ENCODE measurements around the gene DEXI. TPM values are rescaled to one million over a fixed set of nuclear protein-coding genes. Genes with fewer than 3 reads are reported as not detected.

DEXI gene
- total and polyA plus RNA-seq, 2 of the 13 experiments (the other 11 are each of a cell fraction or from before 2014, with no cell fraction given), result 51.5 to 70.4 TPM

DNA sequence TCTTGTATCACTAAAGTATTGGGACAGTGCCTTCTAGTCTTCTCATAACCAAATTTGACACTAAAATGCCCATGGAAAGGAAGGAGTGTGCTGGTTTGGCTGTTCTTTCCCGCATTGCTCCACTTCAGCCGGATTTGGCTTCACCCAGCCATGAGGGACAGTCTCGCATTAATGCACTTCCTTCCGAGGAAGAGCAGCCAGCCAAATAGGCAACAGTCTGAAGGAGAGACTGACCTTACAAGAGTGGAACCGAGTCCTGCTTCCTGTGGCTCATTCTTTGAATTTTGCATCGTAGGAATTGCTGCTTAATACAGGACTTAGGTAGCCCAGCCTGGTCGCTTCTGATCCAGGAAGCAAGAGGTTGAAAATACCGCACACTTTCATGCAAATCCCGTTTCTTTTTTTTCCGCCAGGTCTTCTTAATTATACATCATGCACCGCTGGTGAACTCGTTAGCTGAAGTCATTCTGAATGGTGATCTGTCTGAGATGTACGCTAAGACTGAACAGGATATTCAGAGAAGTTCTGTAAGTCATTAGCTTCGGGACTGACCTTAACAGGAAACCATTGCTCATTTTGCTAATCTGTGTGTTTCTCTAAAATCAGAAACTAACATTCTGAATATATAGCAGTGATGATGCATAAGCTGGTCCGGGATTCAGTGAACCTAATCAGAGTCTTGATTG, 40.3 kb upstream of the DEXI start:
- H3K27me3 ChIP-seq (ENCODE audit: control insufficient read depth in 1 of 2, insufficient read depth in 2 of 2, low read length in 2 of 2), result no peaks in the 10 kb centered on the region
- H3K27ac ChIP-seq (ENCODE audit: extremely low read length, insufficient read depth, low read length), result no peak overlapping the region
- DNase-seq (ENCODE audit: low spot score) (no peak), FAIRE-seq (no peak), ATAC-seq (no peak)
- no peak overlapping the region for H3K4me2 ChIP-seq (ENCODE audit: low read depth, low read length)
- BruUV-seq (replicated peaks), result no TSS peak
- no peaks in the 10 kb centered on the region for H3K79me2 ChIP-seq (ENCODE audit: insufficient read depth, low read length)
- peaks cover 28% of the 10 kb centered on the region for H3K4me1 ChIP-seq (ENCODE audit: insufficient read depth, low read length)
- H4K20me1 ChIP-seq (ENCODE audit: insufficient read depth, low read length), result no peaks in the 10 kb centered on the region
- 92% methylated on average over 15 of the region's 15 CpGs for WGBS (ENCODE audit: low lambda C conversion rate)
- ChIA-PET POLR2A (interaction anchor here (2.2 kb wide), 1 partner anchor 273 kb away, joined by 10 read pairs; the partner anchor contains the start of gene SOCS1), CTCF (ENCODE audit: low intra/inter-chr PET ratio, low total read pairs) (no interaction called here)
- no peaks in the 10 kb centered on the region for H3K9me3 ChIP-seq (ENCODE audit: low read length)
- H3K36me3 ChIP-seq (replicated peaks in 1 of 2; ENCODE audit: control insufficient read depth in 1 of 2, insufficient read depth in 2 of 2, low read length in 2 of 2), result peaks cover 0 to 17% of the 10 kb centered on the region in 2 experiments; a peak in 2 of 5 replicates
- in situ Hi-C loops (cut with HindIII; ENCODE audit: extremely low pct_ligation_motif_present, low pct_unique_long_range_greater_than_20kb) (no loop called here), intact Hi-C loops (cut with micrococcal nuclease; ENCODE audit: unreplicated experiment) (no loop called here)
- H3K4me3 ChIP-seq (replicated peaks in 1 of 3; ENCODE audit: insufficient read depth in 1 of 3, low read depth in 2 of 3, low read length in 3 of 3), result no peak overlapping the region
- no peak overlapping the region for H2AFZ ChIP-seq (ENCODE audit: low read length)
- H3K9ac ChIP-seq (ENCODE audit: insufficient read depth, low read depth, low read length), result no peak overlapping the region
- no peak for TF ChIP-seq FUBP1 (CRISPR knock-in tag; IDR thresholded peaks at IDR 0.05; ENCODE audit: borderline replicate concordance)
- TF ChIP-seq SYNCRIP (IDR thresholded peaks at IDR 0.05; ENCODE audit: insufficient read depth, low read depth, low read length), result no peak
- no peak for TF ChIP-seq DMAP1 (CRISPR knock-in tag; IDR thresholded peaks at IDR 0.05)
- no peak for TF ChIP-seq NBN (conservative IDR thresholded peaks at IDR 0.05)
- no peak for TF ChIP-seq CENPT (CRISPR knock-in tag; IDR thresholded peaks at IDR 0.05; ENCODE audit: low read depth)
- TF ChIP-seq ZNF33B (CRISPR knock-in tag; IDR thresholded peaks at IDR 0.05), result no peak
- TF ChIP-seq THAP9 (CRISPR knock-in tag; IDR thresholded peaks at IDR 0.05; ENCODE audit: borderline replicate concordance), result no peak
- TF ChIP-seq SIX1 (CRISPR knock-in tag; IDR thresholded peaks at IDR 0.05; ENCODE audit: borderline replicate concordance), result no peak
- TF ChIP-seq IRF1 (CRISPR knock-in tag; IDR thresholded peaks at IDR 0.05; ENCODE audit: low read depth), result no peak
- no peak for TF ChIP-seq ZNF225 (CRISPR knock-in tag; IDR thresholded peaks at IDR 0.05)
- no peak for TF ChIP-seq HBP1 (CRISPR knock-in tag; IDR thresholded peaks at IDR 0.05; ENCODE audit: low read depth)
- TF ChIP-seq SIN3A (IDR thresholded peaks at IDR 0.05; ENCODE audit: borderline replicate concordance, low read depth, low read length), result no peak
- no peak for TF ChIP-seq ZFYVE20 (CRISPR knock-in tag; IDR thresholded peaks at IDR 0.05; ENCODE audit: borderline replicate concordance, low read depth)
- TF ChIP-seq ATF4 (CRISPR knock-in tag; IDR thresholded peaks at IDR 0.05), result no peak
- TF ChIP-seq, protein P1, sequence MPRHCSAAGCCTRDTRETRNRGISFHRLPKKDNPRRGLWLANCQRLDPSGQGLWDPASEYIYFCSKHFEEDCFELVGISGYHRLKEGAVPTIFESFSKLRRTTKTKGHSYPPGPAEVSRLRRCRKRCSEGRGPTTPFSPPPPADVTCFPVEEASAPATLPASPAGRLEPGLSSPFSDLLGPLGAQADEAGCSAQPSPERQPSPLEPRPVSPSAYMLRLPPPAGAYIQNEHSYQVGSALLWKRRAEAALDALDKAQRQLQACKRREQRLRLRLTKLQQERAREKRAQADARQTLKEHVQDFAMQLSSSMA (CRISPR knock-in tag; IDR thresholded peaks at IDR 0.05), result no peak
